Common myeloid progenitor, CD34-positive (primary cell): Measurements from ENCODE around the gene C6orf118.

Experiments
- CTCF ChIA-PET: fragments of 350-600 bp; sonication (Branson Sonifier 250); formaldehyde crosslinking; loops from one replicate; lab custom pipeline; 2021; ENCODE audit warnings: antibody characterized with exemption; lab: Charles Lee
- POLR2A ChIA-PET: fragments of 350-600 bp; sonication (Branson Sonifier 250); formaldehyde crosslinking; loops from one replicate; lab custom pipeline; 2021; ENCODE audit warnings: antibody characterized with exemption; lab: Charles Lee
- DNase-seq, 3 donors: peaks; one replicate each; pipeline versions ENCODE4 v3.0.0 to v3.0.0-alpha.2; 2013
- H3K27ac ChIP-seq, 2 experiments: 1 replicate in 1 of 2; 2 replicates in 1 of 2; pipeline ENCODE4 v1.7.0; 2013; ENCODE audit warnings: inconsistent platforms in 2 of 2, low read length in 2 of 2, mild to moderate bottlenecking in 2 of 2, low read depth in 1 of 2, moderate library complexity in 1 of 2; ENCODE audit not compliant: severe bottlenecking in 2 of 2, insufficient read depth in 1 of 2, poor library complexity in 1 of 2
- H3K27me3 ChIP-seq, 5 experiments: replicated peaks in 2 of 5; 1 replicate in 3 of 5; 2 replicates in 2 of 5; pipeline versions ENCODE4 v1.6.1 to v1.7.0; 2013; ENCODE audit warnings: low read length in 4 of 5, mild to moderate bottlenecking in 2 of 5, moderate library complexity in 2 of 5, inconsistent platforms in 1 of 5; ENCODE audit not compliant: insufficient read depth in 5 of 5, control insufficient read depth in 4 of 5
- H3K36me3 ChIP-seq, 4 experiments: 1 replicate in 2 of 4; 2 replicates in 2 of 4; pipeline versions ENCODE4 v1.6.1 to v1.7.0; 2013; ENCODE audit warnings: low read length in 3 of 4, control low read depth in 1 of 4, mild to moderate bottlenecking in 1 of 4; ENCODE audit not compliant: control insufficient read depth in 4 of 4, insufficient read depth in 4 of 4
- H3K4me1 ChIP-seq, 4 experiments: 1 replicate in 3 of 4; 2 replicates in 1 of 4; pipeline versions ENCODE4 v1.6.1 to v1.7.1; 2013; ENCODE audit warnings: low read length in 3 of 4, mild to moderate bottlenecking in 3 of 4, control low read depth in 1 of 4, inconsistent platforms in 1 of 4, moderate library complexity in 1 of 4; ENCODE audit not compliant: control insufficient read depth in 4 of 4, insufficient read depth in 4 of 4; ENCODE audit errors: control extremely low read depth in 1 of 4
- H3K4me3 ChIP-seq, 7 experiments: 1 replicate in 4 of 7; 2 replicates in 3 of 7; pipeline versions ENCODE4 v1.5.1 to v1.7.0; 2013; ENCODE audit warnings: mild to moderate bottlenecking in 7 of 7, low read length in 6 of 7, moderate library complexity in 6 of 7, inconsistent platforms in 2 of 7, low read depth in 2 of 7, control low read depth in 1 of 7; ENCODE audit not compliant: insufficient read depth in 4 of 7, control insufficient read depth in 1 of 7; ENCODE audit errors: extremely low read depth in 1 of 7
- H3K9me3 ChIP-seq, 5 experiments: 1 replicate in 4 of 5; 2 replicates in 1 of 5; pipeline versions ENCODE4 v1.6.1 to v1.7.1; 2013; ENCODE audit warnings: low read length in 4 of 5, mild to moderate bottlenecking in 2 of 5, inconsistent platforms in 1 of 5, low read depth in 1 of 5, moderate library complexity in 1 of 5; ENCODE audit not compliant: control insufficient read depth in 4 of 5, insufficient read depth in 2 of 5; ENCODE audit errors: control extremely low read depth in 1 of 5
- WGBS: methylation state at CpG from one replicate; pipeline ENCODE4 v1.1.5; 2013; ENCODE audit not compliant: insufficient coverage; 5-methylcytosine and 5-hydroxymethylcytosine counted together

The C6orf118 gene

DNA sequence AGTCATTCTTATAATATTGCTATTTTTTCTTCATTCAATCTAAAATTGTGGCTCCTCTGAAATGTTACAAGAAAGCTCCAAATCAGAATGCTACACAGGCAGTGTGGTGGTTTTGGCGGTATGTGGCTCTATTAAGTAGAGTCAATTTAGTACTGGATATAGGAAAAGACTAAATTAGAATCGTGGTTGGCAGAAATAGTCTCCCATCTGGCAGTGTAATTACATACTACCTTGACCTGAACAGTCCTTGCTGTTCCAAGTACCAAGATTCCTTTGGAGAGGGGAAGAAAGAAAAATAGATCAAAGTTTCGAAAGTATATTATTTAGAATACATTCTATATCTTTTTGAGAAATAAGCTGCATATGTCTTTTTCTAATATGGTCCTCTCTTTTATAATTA lies 78.2 kb downstream of the C6orf118 start:
- Histone ChIP-seq H3K9me3 (peaks cover 0 to 2% (median 0%) of the 10 kb centered on the region in 5 experiments), H3K27me3 (no peaks in the 10 kb centered on the region), H3K4me1 (no peaks in the 10 kb centered on the region), H3K36me3 (no peaks in the 10 kb centered on the region), H3K27ac (no peak overlapping the region), H3K4me3 (no peak overlapping the region)
- CTCF ChIA-PET, result no interaction called here
- POLR2A ChIA-PET, result no interaction called here
- no CpG with 5 or more reads among the region's 3 CpGs for WGBS
- DNase-seq, result no peak
